ENCODE data around the gene TDRD9.

GRCh38 chr14:104009297-104009696 is 81.0 kb downstream of the TDRD9 start:
- no peak for TF ChIP-seq CTCF (IDR thresholded peaks at IDR 0.05; ENCODE audit: insufficient read depth, low read depth, low read length)
- no peak for TF ChIP-seq EZH2 (IDR thresholded peaks at IDR 0.05; ENCODE audit: insufficient read depth, low read length)
